Left renal pelvis (tissue), 4 donors: Measurements from ENCODE around the gene SAMD13. TPM values are rescaled to one million over a fixed set of nuclear protein-coding genes. Genes with fewer than 3 reads are reported as not detected.

Experiments
- polyA plus RNA-seq, 4 donors: library from polyadenylated mRNA; unstranded; fragments of 120-200 nt; gene quantifications; one replicate each; pipeline ENCODE4 v1.2.1, GENCODE V29; 2013; ENCODE audit not compliant: insufficient read length in 4 of 4

SAMD13 gene
- polyA plus RNA-seq, 4 donors: 5.6 to 8.1 (median 6.3) TPM

Other genes with a start within 250 kb of the SAMD13 start
- gene PRKACB, start 157.4 kb upstream of the SAMD13 start, polyA plus RNA-seq: 10 to 100 TPM; 48.6 to 80.7 (median 58.4) TPM
- gene DNASE2B, start 96.8 kb downstream of the SAMD13 start, polyA plus RNA-seq: under 1 TPM in 1 of 4 donors, not detected in 3; 0.18 TPM
- gene RPF1, start 177.6 kb downstream of the SAMD13 start, polyA plus RNA-seq: 10 to 100 TPM; 35.2 to 55.9 (median 45.5) TPM
- gene SPATA1, start 204.7 kb downstream of the SAMD13 start, polyA plus RNA-seq: 1 to 10 TPM; 1.4 to 3.1 (median 1.6) TPM
- gene GNG5, start 204.9 kb downstream of the SAMD13 start, polyA plus RNA-seq: 100 to 1,000 TPM; 115 to 224 (median 163) TPM